ENCODE data around the gene HOXB2.

GRCh38 chr17:48545022-48545375 lies at the start of gene HOXB2:
- TF ChIP-seq ISL1 (CRISPR knock-in tag; IDR thresholded peaks at IDR 0.05) (no peak), CSRNP3 (CRISPR knock-in tag; IDR thresholded peaks at IDR 0.05) (no peak), ZC3H10 (CRISPR knock-in tag; IDR thresholded peaks at IDR 0.05) (no peak), PPARA (CRISPR knock-in tag; IDR thresholded peaks at IDR 0.05; ENCODE audit: borderline replicate concordance) (no peak), ARNTL (CRISPR knock-in tag; IDR thresholded peaks at IDR 0.05; ENCODE audit: borderline replicate concordance, low read depth) (no peak), PATZ1 (CRISPR knock-in tag; IDR thresholded peaks at IDR 0.05; ENCODE audit: borderline replicate concordance) (no peak), POU6F1 (CRISPR knock-in tag; IDR thresholded peaks at IDR 0.05; ENCODE audit: borderline replicate concordance, low read depth) (no peak), ZNF565 (CRISPR knock-in tag; conservative IDR thresholded peaks at IDR 0.05; ENCODE audit: low read depth) (no peak), GLIS3 (CRISPR knock-in tag; IDR thresholded peaks at IDR 0.05) (no peak), ZFP30 (CRISPR knock-in tag; IDR thresholded peaks at IDR 0.05) (no peak), ZNF8 (CRISPR knock-in tag; IDR thresholded peaks at IDR 0.05) (no peak)
